Testis (tissue), 2 donors: Measurements from ENCODE around the gene PRICKLE4.

Experiments
- POLR2A ChIP-seq: fragments of 450-650 bp; IDR thresholded peaks from one replicate; pipeline ENCODE4 v1.6.1; 2017; ENCODE audit warnings: antibody characterized with exemption, mild to moderate bottlenecking, moderate library complexity
- TF ChIP-seq, protein P1 (sequence below), 3 experiments: fragments of 450-650 bp in 2 of 3; fragments of 200-600 bp in 1 of 3; sonication (generic) in 1 of 3; IDR thresholded peaks; one replicate each; pipeline ENCODE4 v1.5.1; 2016 to 2019; ENCODE audit warnings: antibody characterized with exemption in 3 of 3, mild to moderate bottlenecking in 2 of 3, moderate library complexity in 1 of 3

DNA sequence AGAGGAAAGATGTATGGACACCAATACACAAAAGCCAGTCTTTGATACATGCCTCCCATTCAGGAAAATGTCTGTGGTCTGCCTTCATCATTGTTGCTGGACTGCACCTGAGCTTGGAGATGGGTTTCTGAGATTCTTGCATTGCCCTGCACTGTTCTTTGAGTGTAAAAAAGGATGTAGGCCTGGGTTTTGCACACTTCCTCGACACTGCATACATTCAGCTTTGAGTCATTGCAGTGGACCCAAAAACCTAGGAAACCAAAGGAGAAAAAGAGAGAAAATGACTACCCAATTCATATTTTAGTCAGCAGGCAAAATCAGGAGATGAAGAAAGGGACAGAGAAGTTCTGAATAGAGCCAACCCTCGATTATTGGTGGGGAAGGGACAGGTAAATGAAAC is 15.9 kb downstream of the PRICKLE4 start:
- TF ChIP-seq, protein P1, sequence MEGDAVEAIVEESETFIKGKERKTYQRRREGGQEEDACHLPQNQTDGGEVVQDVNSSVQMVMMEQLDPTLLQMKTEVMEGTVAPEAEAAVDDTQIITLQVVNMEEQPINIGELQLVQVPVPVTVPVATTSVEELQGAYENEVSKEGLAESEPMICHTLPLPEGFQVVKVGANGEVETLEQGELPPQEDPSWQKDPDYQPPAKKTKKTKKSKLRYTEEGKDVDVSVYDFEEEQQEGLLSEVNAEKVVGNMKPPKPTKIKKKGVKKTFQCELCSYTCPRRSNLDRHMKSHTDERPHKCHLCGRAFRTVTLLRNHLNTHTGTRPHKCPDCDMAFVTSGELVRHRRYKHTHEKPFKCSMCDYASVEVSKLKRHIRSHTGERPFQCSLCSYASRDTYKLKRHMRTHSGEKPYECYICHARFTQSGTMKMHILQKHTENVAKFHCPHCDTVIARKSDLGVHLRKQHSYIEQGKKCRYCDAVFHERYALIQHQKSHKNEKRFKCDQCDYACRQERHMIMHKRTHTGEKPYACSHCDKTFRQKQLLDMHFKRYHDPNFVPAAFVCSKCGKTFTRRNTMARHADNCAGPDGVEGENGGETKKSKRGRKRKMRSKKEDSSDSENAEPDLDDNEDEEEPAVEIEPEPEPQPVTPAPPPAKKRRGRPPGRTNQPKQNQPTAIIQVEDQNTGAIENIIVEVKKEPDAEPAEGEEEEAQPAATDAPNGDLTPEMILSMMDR (IDR thresholded peaks at IDR 0.05): no peak
- no peak for TF ChIP-seq POLR2A
